Uterus (tissue), 2 donors: ENCODE data around the gene OTOA.

Experiments
- CTCF ChIP-seq, 4 experiments: fragments of 200-600 bp in 2 of 4; fragments of 450-650 bp in 2 of 4; sonication (generic) in 2 of 4; IDR thresholded peaks; one replicate each; pipeline ENCODE4 v1.5.1; 2016 to 2019; ENCODE audit warnings: antibody characterized with exemption in 4 of 4, mild to moderate bottlenecking in 2 of 4, moderate library complexity in 1 of 4
- POLR2A ChIP-seq, 2 donors: fragments of 450-650 bp; IDR thresholded peaks; one replicate each; pipeline ENCODE4 v1.6.1; 2016; ENCODE audit warnings: antibody characterized with exemption in 2 of 2, mild to moderate bottlenecking in 1 of 2, moderate library complexity in 1 of 2

- no peak for TF ChIP-seq CTCF (IDR thresholded peaks at IDR 0.05)
- TF ChIP-seq POLR2A (IDR thresholded peaks at IDR 0.05): no peak
These were observed 20.4 kb downstream of the OTOA start for GRCh38 chr16:21684199-21684598.
